Astrocyte of the cerebellum (primary cell): ENCODE measurements around the gene IMMP2L.

ENCODE experiments used
- DNase-seq: peaks from one replicate; pipeline ENCODE4 v3.0.0-alpha.2; 2011; ENCODE audit warnings: low read depth
- H3K4me3 ChIP-seq: 2 replicates; pipeline ENCODE4 v1.5.1; 2011; ENCODE audit warnings: mild to moderate bottlenecking, low read depth, low read length, moderate library complexity
- CTCF ChIP-seq: IDR thresholded peaks from 2 replicates; pipeline ENCODE4 v1.5.1; 2012; ENCODE audit warnings: low read length, low read depth, moderate library complexity, mild to moderate bottlenecking; ENCODE audit errors: missing control alignments
- in situ Hi-C: cut with HindIII; loops from 2 replicates; pipeline ENCODE4 v1.10.0; 2017; ENCODE audit warnings: low sequenced_read_pairs

Gene IMMP2L

DNA sequence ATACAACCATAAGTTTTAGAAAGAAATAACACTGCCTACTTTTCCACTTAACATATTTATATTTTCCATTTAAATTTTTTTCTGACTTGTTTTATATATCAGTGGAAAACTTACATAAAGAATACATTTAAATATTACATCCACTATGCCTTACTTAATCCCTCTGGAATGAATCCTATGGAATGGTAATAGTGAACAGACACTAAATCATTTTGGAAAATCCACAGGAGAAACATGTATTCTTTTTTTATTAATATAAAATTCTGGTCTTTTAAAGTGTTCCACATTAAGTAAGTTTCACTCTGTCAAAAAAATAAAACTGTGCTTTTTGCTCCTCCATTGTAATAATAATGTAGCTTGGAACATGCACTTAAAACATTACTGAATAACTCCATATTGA is 708.1 kb downstream of the IMMP2L start:
- no peak for TF ChIP-seq CTCF
- H3K4me3 ChIP-seq: no peak overlapping the region
- in situ Hi-C loops: no loop called here
- DNase-seq: no peak

- no peak for TF ChIP-seq CTCF
- in situ Hi-C loops: no loop called here
- no peak overlapping the region for H3K4me3 ChIP-seq
- no peak for DNase-seq
Measured at GRCh38 chr7:110853263-110853662, 709.0 kb downstream of the IMMP2L start.

GRCh38 chr7:110852156-110852940 is 709.9 kb downstream of the IMMP2L start:
- H3K4me3 ChIP-seq: no peak overlapping the region
- DNase-seq: no peak
- no peak for TF ChIP-seq CTCF
- in situ Hi-C loops: no loop called here

GRCh38 chr7:110850224-110850623 is 712.1 kb downstream of the IMMP2L start:
- TF ChIP-seq CTCF: no peak
- in situ Hi-C loops: no loop called here
- no peak overlapping the region for H3K4me3 ChIP-seq
- DNase-seq: no peak

GRCh38 chr7:110842796-110843195 is 719.5 kb downstream of the IMMP2L start:
- no peak overlapping the region for H3K4me3 ChIP-seq
- in situ Hi-C loops: no loop called here
- no peak for TF ChIP-seq CTCF
- DNase-seq: no peak

DNA sequence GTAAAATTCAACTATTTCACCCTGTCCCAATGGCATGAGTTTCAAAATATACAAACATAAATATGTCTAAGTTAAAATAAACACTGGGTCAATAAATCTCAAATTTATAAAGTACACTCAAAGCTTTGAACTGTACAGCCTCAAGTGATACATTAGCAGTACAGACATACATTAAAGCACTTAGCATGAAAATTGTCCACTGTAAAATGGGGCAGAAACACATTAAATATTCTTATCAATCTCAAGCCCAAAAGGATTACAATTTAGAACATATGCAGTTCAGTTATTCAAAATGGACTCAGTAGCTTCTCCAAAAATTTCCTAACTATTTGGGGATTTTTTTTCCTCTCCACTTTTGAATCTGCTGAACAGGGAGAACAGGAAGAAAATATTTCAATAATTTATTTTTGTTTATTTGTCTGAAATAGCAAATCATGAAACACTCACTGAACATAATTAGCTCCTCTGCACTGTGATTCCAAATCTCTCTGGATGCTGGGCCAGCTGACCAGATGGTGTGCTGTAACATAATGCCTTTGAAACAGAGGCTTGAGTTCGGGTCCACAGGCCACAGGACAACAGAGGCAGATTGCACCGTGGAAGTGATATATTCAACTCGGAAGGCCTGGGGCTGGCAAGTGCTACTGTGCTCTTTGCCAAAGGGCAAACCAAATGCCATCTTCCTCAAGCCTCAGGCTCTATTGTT is 720.3 kb downstream of the IMMP2L start:
- in situ Hi-C loops: no loop called here
- no peak for DNase-seq
- TF ChIP-seq CTCF: no peak

More for the DNA sequence above, 720.3 kb downstream of the IMMP2L start:
- H3K4me3 ChIP-seq: no peak overlapping the region
